ENCODE measurements around the gene USP30.
"Not testable (repeated sequence)": the region's sequence is repeated elsewhere in the genome, so short reads cannot be mapped to it uniquely, and the experiment has no call there.

Gene USP30

DNA sequence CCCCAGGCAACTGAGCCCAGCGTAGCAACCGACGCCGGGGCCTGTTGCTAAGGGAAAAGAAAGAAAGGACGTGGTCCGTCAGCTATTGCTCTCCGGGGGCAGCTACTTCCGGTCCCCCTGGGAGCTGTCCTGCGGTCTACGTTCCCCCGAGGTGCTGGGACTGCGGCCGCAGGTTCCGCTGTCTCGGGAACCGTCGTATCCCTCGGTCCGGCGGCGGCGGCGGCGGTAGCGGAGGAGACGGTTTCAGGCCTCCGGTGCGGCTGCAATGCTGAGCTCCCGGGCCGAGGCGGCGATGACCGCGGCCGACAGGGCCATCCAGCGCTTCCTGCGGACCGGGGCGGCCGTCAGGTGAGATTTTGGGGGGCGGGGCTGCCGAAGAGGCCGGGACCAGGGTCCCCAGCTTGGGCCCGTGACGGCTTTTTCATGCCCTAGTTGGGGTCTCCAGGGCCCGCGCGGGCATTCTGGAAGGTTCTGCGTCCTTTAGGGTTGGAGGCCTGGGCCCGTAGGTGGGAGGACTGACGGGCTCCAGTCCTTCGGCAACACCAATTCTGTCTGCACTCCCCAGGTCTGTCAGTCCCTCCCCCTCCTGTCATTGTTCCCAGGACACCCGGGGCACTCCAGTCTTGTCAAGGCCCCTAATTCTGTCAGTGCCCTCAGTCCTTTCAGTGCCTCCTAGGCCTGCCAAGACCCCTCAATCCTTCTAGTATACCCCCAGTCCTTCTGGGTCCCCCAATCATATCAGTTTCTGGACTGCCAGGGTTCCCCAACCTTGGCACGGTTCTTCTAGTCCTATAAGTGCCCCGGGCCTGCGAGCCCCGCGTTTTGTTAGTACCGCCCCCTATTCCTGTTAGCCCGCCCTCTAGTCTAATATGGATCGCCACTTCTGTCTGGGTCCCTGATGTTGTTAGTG, at the start of gene USP30:
TSS of gene USP30 (plus strand) at position 163 of the 910 bp plus-strand sequence. CDS start at position 266, 103 bp downstream.
- DNase-seq (ENCODE audit: low read depth in 1 of 2, low spot score in 1 of 2): peak; percentile 75

- DNase-seq (ENCODE audit: low read depth in 1 of 2, low spot score in 1 of 2): no peak
Observed at GRCh38 chr12:109004017-109004416, 48.4 kb upstream of the USP30 start.

DNA sequence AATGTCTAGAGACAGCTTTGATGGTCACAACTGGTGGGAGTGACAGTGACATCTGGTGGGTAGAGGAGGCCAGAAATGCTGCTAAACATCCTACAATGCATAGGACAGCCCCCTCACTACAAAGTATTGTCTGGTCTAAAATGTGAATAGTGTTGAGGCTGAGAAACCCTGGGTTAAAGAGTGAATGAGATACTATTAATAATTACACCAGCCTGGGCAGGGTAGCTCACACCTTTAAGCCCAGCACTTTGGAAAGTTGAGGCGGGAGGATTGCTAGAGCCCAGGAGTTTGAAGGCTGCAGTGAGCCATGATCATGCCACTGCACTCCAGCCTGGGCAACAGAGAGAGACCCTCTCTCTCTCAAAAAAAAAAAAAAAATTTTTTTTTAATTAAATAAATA, 42.6 kb upstream of the USP30 start:
- no peak for DNase-seq (ENCODE audit: low read depth in 1 of 2, low spot score in 1 of 2)

GRCh38 chr12:109010259-109010658, 42.1 kb upstream of the USP30 start:
- DNase-seq (ENCODE audit: low read depth in 1 of 2, low spot score in 1 of 2): no peak

DNA sequence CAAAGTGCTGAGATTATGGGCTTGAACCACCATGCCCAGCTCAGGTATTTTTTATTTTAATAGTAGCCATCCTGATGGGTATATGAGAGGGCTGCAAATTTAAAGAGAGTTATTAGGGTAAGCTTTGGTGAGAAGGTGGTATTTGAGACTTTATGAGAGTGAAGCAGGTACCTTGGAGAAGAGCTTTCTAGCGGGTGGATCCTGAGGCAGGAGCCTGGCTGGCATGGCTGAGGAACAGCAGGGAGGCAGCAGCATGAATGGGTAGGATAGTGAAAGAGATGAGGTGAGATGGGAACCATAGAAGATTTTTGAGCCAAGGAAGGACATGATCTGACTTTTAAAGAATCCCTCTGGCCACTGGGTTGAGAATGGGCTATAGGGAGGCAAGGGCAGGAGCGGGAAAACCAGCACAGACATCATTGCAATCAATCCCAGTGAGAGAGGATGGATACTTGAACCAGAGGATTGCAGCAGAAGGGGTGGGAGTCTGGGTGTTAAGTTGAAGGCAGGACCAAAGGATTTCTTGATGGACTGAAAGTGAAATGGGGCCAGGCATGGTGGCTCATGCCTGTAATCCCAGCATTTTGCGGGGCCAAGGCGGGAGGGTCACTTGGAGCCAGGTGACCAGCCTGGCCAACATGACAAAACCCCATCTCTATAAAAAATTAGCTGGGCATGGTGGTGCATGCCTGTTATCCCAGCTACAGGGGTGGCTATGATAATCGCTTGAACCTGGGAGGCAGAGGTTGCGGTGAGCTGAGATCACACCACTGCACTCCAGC, 37.2 kb upstream of the USP30 start:
- no peak for DNase-seq (ENCODE audit: low read depth in 1 of 2, low spot score in 1 of 2)

GRCh38 chr12:109016016-109016415, 36.4 kb upstream of the USP30 start:
- DNase-seq (ENCODE audit: low read depth in 1 of 2, low spot score in 1 of 2): no peak

- DNase-seq (ENCODE audit: low read depth in 1 of 2, low spot score in 1 of 2): no peak
Observed at GRCh38 chr12:109016978-109017377, 35.4 kb upstream of the USP30 start.

GRCh38 chr12:109018296-109018695, 34.1 kb upstream of the USP30 start:
- DNase-seq (ENCODE audit: low read depth in 1 of 2, low spot score in 1 of 2): no peak

GRCh38 chr12:109020146-109020795, 32.1 kb upstream of the USP30 start:
- DNase-seq (ENCODE audit: low read depth in 1 of 2, low spot score in 1 of 2): no peak

GRCh38 chr12:109020796-109021380, 31.5 kb upstream of the USP30 start, which contains the start of gene SVOP:
Gene SVOP, minus strand, starts transcription at chr12:109021068. Its CDS starts 200 bp downstream, at chr12:109020868.
- peak in 1 of 2 donors; percentile 1 for DNase-seq (ENCODE audit: low read depth in 1 of 2, low spot score in 1 of 2)

DNA sequence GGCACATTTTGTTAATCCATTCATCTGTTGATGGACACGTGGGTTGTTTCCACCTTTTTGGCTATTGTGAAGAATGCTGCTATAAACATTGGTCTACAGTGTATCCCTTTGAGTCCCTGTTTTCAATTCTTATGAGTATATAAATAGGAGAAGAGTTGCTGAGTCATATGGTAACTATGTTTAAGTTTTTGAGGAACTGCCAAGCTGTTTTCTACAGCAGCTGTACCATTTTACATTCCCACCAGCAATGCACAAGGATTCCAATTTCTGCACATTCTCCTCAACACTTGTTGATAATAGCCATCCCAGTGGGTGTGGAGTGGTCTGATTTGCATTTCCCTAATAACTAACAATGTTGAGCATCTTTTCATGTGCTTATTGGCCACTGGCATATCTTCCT, 24.6 kb upstream of the USP30 start:
- DNase-seq (ENCODE audit: low read depth in 1 of 2, low spot score in 1 of 2): no peak

- not testable (repeated sequence) for DNase-seq (ENCODE audit: low read depth in 1 of 2, low spot score in 1 of 2)
Observed at GRCh38 chr12:109028624-109029023, 23.8 kb upstream of the USP30 start.

DNA sequence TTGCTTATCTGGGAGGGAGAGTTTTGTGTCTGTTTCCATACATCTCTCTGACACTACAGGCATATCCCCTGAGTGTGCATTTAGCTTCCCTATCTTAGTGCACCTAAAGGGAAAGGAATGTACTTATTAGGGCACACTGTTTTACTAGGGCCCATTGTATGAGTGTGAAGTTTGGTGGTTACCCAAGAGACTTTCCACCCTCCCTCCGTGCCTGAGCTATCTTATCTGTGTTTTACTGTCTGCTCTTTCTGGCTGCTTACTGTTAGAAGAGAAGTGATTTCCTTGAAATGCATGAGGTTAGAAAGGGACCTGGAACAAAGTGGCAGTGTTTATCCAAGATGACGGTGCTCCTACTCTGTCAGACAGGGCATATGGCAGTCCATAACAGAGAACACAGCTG, 23.0 kb upstream of the USP30 start:
- DNase-seq (ENCODE audit: low read depth in 1 of 2, low spot score in 1 of 2): no peak

GRCh38 chr12:109033239-109034196, 18.9 kb upstream of the USP30 start:
- DNase-seq (ENCODE audit: low read depth in 1 of 2, low spot score in 1 of 2): no peak

DNA sequence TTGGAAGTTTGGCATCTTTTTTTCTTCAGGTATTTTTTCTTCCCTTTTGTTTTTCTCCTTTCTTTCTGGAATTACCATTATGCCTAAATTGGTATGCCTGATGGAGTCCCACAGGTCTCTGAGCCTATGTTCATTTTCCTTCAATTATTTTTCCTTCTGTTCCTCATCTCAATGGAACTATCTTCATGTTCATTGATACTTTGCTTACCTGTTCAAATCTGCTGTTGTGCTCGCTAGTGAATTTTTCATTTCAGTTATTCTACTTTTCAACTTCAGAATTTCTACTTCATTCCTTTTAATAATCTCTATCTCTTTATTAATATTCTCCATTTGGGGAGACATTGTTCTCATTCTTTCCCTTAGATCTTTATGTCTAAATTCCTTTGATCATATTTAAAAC, 15.4 kb upstream of the USP30 start:
- no peak for DNase-seq (ENCODE audit: low read depth in 1 of 2, low spot score in 1 of 2)

GRCh38 chr12:109044241-109044640, 8.1 kb upstream of the USP30 start:
- no peak for DNase-seq (ENCODE audit: low read depth in 1 of 2, low spot score in 1 of 2)

- no peak for DNase-seq (ENCODE audit: low read depth in 1 of 2, low spot score in 1 of 2)
Observed at GRCh38 chr12:109047081-109047805, 5.1 kb upstream of the USP30 start.

- DNase-seq (ENCODE audit: low read depth in 1 of 2, low spot score in 1 of 2): not testable (repeated sequence)
Observed at GRCh38 chr12:109048706-109049105, 3.7 kb upstream of the USP30 start.

GRCh38 chr12:109049794-109050193, 2.6 kb upstream of the USP30 start:
- DNase-seq (ENCODE audit: low read depth in 1 of 2, low spot score in 1 of 2): not testable (repeated sequence)

Measured in activated T-helper 1 cell treated with anti-CD3 and anti-CD28 coated beads, Interleukin-2, amount 50 U/mL, for 16 hours (primary cell).